ENCODE measurements around the gene PLEKHH3. TPM values are rescaled to one million over a fixed set of nuclear protein-coding genes. Genes with fewer than 3 reads are reported as not detected.

PLEKHH3 gene
- total RNA-seq, 1 donor from 2014 or later: 8.5 TPM

DNA sequence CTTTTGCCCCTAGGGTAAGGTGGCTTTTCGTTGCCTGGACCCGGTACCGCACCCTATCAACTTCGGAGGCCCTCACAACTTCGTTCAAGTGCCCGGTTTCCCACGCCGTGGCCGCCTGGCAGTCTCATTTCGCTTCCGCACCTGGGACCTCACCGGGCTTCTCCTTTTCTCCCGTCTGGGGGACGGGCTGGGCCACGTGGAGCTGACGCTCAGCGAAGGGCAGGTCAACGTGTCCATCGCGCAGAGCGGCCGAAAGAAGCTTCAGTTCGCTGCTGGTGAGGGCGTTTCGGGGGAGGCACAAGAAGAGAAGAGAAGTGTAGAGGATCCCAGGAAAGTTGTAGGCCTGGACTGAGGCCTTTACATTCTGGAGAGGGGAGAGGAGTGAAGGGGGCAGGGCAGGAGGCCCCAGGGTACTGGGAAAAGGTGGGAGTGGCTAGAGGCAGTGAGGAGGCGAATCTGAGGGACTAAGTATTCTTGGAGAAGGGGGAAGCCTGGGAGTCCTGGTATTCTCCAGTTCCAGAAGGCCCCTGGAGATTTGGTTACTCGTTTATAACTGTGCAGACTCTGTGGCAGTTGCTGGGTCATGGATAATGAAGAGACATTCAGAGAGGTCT, 11.0 kb upstream of the PLEKHH3 start:
- DNase-seq (ENCODE audit: low read depth, low spot score): no peak

DNA sequence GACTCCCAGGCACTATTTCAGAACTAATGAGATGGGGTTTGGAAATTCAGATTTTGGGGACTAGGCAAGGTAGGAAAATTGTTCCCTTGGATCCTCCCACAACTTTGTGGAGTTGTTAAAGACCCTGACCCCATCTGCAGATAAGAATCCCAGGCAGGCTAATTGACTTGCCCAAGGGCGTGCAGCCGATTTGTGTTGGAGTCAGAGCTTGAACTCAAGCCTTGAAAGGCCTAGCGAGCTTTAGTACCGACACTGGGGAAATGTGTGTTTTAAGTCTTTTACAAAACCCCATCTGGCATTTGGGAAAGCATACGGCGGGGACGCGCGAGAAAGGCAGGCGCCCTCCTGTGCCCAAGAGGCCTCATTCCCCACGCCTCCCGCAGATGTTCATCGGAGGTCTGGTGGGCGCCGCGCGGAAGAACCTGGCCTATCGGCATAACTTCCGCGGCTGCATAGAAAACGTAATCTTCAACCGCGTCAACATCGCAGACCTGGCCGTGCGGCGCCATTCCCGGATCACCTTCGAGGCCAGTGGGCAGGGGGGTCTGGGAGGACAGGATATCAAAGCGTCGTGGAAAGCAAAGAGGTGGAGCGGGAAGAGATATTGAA, 9.8 kb upstream of the PLEKHH3 start:
- DNase-seq (ENCODE audit: low read depth, low spot score): no peak

DNA sequence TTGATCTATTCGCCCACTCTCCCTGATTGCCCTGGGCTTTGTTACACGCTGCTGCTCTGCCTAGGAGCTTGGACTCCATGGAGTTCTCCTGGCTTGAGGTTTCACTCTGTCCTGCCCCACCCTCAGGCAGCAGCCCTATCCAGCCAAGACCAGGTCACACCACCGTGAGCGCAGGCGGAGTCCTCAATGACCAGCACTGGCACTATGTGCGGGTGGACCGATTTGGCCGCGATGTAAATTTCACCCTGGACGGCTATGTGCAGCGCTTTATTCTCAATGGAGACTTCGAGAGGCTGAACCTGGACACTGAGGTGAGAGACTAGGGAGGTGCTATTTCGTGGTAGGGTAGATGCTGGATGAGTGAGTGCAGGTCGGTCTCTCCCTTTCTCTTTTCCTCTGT, 9.0 kb upstream of the PLEKHH3 start:
- no peak for DNase-seq (ENCODE audit: low read depth, low spot score)

DNA sequence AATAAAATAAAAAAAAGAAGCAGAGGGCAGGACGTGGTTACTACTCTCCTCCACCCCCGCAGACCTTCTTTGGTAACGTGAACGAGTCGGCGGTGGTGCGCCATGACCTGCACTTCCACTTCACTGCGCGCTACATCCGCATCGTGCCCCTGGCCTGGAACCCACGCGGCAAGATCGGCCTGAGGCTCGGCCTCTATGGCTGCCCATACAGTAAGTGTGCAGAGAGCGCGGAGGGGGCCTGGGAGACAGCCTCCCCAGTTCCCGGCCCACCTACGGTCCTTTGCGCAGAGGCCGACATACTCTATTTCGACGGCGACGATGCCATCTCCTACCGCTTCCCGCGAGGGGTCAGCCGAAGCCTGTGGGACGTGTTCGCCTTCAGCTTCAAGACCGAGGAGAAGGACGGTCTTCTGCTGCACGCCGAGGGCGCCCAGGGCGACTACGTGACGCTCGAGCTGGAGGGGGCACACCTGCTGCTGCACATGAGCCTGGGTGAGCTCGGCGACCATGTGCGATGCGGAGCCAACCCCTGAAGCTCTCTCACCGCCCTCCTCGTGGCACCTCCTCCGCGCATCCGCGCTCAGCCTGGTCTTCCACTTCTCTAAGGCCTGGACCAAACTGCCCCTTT, 8.2 kb upstream of the PLEKHH3 start:
- DNase-seq (ENCODE audit: low read depth, low spot score): no peak

DNA sequence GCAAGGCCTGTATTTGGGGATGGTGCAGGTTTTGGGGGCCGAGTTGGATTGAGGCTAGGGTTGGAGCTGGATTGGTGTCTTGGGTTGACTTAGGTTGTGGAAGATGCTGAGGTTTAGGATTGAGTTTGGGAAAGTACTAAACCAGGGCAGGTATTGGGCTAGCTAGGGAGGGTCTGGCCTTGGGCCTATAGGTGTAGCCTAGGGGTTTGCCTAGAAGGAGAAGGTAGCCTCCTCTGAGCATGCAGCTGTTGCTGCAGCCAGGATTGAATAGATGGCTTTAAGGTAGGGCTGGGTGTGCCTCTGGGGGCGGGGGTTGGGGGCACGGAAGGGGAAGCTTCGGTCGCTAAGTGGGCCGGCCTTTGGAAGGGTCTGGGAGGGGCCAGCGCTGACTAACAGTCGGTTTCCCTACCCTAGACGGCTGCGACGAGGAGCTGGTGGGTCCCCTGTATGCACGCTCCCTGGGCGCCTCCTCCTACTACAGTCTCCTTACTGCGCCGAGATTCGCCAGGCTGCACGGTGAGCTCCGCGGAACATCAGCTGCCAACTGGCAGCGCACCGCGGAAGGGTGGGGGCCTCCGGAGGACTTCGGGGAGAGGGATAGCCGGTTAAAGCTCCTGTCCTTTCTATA, 6.7 kb upstream of the PLEKHH3 start:
- no peak for DNase-seq (ENCODE audit: low read depth, low spot score)

DNA sequence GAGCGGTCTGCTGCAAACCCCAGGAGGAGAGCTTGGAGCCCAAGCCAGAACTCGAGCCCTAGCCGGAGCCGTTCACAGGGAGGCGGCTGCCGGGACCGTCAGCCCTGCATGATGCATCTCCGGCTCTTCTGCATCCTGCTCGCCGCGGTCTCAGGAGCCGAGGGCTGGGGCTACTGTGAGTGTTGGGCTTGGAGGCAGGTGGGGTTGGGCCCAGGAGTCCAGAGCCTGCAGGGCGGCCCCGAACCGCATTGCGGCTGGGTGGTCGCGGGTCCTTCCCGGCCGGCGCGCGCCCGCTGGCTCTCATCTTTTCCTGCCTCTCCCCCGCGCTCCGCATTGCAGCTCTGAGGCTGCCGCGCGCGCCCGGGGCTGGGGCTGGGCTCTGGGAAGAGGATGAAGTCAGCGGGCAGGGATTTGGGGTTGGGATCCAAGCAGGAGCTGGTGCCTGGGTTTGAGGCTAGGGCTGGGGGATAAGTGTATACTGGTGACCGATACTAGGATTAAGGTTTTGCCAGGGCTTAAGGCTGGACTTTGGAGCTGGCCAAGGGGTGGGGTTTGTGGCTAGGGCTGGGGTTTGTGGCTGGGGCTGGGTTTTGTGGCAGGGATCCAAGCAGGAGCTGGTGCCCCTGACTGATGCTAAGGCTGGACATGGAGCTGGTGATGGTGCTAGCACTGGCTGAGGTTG, 6.1 kb upstream of the PLEKHH3 start:
- no peak for DNase-seq (ENCODE audit: low read depth, low spot score)

DNA sequence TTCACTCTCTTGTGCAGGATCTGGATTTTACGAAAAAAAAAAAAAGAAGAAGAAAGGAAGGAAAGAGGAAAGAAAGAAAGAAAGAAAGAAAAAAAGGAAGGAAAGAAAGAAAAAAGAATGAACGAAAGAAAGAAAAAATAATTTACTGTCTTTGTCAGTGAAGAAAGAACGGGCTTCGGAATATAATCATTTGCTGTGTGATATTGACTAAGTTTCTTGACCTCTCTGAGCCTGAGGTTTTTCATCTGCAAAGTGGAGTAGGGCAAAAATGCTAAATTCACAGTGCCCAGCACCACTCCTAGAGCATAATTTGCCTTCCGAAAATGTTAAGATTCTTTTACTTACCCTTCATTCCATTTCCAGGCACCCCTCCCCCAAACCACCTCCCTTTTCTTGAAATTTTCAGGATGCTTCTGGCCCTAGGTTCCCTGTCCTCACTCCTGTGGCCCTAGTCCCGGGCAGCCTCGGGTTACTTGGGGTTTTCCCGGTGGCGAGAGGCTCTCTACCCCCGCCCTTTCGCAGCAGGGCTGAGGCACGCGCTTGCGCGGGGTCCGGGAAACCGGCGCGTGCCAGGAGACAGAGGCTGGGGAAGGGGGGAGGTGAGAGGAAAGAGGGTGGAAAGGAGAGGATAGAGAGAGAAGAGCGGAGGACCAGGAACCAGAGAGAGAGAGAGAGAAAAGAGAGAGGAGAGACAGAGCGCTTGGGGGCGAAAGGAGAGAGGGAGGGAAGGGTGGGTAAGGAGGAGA, 5.4 kb upstream of the PLEKHH3 start, which contains the start of gene CNTNAP1:
TSS of gene CNTNAP1 (plus strand) at position 556 of the 746 bp plus-strand sequence. CDS start 299 bp downstream, outside the sequence.
- no peak for DNase-seq (ENCODE audit: low read depth, low spot score)

DNA sequence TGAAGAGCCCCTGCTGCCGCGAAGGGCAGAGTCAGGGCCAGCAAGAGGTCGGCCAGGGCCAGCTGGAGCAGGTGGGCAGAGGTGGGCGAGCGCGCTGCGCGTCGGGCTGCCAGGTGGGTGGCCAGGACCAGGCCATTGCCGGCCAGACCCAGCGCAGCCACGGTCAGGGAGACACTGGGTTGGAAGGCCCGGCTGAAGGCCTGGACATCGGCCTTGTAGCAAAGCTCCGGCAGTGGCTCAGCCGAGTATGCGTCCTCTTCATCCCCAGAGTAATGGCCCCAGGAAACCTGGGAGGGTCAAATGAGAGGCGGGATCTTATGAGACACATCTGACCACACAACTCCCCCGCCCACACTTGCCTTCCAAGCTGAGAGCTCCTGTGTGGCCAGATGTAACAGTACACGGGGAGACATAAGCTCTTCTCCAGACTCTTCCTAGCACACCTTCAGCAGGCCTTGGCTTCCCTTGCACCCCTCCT, 3.6 kb upstream of the PLEKHH3 start:
- no peak for DNase-seq (ENCODE audit: low read depth, low spot score)

DNA sequence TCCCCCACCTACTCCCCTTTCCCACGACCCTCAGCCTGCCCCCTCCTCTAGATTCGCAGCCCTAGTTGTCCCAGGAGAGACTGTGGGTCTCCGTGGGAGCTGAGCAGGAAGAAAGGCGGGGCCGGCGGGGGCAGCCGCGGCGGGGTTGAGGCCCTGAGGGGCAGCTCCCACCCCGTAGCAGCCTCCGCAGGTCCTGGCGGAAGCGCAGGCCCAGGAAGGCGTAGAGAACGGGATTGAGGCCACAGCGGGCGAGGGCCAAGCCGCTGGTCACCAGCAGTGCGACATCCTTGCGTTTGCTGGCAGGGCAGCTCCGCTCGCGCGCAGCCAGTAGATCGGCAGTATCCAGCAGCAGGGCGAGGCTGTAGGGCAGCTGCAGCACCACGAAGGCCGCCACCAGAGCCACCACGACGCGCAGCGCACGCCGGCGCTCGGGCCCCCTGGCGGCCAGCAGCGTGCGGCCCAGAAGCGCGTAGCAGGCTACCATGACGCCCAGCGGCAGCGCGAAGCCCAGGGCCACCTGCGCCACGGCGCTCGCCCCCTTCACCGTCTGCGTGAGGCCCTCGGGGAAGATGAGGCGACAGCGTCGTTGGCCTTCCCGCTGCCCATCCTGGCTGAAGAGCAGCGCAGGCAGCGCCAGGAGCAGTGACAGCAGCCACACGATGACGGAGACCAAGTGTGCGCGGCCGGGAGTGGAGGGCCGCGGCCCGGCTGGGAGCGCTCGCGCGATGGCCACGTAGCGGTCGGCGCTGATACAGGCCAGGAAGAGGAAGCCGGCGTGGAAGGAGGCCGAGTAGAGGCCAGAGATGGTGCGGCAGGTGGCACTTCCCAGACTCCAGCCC, 2.9 kb upstream of the PLEKHH3 start:
- DNase-seq (ENCODE audit: low read depth, low spot score): no peak

DNA sequence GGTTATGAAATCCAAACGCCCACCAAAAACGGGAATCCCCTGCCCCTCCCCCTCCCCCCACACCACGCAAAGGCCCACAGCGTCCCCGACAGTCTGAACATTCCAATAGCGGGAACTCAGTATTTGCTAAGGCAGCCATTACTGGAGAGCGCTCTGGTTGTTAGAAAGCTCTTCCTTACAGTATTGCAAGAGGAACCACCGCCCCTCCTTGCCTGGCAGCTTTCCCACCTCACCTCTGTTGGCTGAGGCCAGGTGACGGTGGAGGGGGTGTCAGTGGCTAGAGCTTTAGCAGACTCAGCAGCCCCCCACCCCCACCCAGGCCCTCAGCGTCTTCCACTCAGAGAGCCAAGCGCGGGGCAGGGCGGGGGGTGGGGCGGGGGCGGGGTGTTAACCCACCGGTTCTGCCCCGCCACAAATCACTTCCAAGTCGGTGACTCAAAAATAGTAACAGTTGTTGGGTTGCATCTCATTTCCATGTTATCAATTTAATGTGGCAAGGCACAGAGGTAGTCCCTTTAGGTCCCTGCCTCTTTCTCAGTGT, 2.2 kb upstream of the PLEKHH3 start:
- no peak for DNase-seq (ENCODE audit: low read depth, low spot score)

DNA sequence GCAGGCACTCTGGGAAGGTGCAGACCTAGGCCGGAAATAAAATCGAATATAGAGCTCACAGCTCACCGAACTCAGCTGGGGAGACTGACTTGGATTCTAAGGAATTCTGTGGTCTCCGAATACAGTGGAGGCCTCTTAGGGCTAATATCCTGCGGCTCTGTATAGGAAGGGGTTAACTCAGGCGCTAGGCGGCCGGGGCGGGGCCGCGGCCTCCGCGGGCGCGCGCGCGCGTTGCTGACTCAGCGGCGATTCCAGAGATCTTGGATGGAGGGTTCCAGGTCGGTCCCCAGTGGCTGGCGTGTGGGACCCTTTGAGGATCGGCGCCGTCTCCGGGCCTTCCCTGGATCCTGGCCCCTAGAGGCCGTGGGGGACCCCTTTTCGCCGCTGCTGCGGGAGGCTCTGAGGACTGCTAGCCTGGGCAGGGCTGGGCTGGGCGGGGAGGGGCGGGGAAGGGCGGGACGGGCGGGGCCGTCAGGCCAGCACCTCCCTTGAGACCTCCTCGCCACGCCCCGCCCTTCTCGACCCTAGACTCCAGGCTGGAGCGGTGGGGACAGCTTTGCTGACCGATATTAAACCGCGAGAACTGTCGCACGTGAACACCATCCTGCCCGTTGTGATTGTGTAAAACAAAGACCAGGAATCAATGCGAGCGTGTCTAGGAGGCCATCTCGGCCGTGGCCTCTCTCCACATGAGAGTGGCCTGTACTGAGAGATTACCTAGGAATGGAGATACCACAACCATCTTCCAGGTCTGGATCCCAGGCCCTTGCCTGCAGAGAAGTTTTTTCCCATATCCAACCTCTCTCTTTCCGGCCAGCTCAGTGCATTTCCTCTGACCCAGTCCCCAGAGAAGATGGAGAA, 1.4 kb upstream of the PLEKHH3 start:
- no peak for DNase-seq (ENCODE audit: low read depth, low spot score)

DNA sequence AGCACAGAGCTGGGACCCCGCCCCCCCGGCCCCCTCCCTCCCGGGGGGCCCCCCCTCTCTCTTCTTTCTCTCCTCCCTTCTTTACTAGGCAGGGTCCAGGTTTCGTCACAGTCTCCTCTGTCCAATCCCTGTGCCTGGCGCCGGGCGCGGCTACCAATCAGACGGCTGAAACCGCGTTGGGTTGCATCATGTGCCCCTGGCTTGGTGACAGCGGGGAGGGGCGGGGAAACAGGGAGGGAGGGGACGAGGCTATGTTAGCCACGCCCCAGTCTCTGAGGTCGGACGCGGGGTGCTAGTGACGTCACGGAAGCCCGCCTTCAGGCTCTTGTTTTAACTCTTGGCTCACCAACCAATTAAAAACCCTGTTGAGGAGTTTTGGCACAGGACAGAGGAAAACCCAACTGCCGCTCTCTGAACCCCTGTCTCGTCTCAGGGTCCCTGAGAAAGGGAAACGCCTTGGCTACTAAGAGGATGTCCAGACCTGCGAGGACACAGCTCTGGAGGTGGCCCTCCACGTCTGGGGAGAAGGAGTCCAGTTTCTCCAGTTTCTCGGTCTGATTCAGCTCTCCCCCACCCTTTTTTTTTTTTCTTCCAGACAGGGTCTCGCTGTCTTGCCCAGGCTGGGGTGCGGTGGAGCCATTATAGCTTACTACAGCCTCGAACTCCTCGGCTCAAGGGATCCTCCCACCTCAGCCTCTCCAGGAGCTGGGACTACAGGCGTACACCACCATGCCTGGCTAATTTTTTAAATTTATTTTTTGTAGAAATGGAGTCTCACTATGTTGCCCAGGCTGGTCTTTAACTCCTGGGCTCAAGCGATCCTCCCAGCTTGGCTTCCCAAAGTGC, 441 bp upstream of the PLEKHH3 start:
- peak; percentile 98 for DNase-seq (ENCODE audit: low read depth, low spot score)

DNA sequence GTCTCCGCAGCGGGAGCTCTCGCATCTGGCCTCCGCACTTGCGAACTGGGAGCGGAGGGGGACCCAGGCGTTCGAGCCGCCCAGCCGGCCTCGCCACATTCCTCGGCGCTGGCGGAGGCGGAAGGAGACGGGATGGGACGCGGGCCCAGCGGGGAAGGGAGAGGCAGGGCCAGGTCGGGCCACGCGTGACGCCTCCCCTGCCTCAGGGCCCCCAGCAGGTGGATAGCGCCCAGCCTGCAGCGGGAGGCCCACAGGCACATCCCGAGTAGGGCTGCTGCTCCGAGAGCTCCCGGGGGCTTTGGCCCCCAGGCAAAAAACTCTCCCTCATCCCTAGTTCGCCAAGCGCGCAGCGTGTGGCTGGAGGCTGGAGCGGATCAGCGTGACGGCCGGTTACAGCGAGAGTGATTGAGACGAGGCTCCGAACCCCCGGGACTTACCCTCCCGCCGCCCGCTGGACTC, 800 bp downstream of the PLEKHH3 start:
- no peak for DNase-seq (ENCODE audit: low read depth, low spot score)

DNA sequence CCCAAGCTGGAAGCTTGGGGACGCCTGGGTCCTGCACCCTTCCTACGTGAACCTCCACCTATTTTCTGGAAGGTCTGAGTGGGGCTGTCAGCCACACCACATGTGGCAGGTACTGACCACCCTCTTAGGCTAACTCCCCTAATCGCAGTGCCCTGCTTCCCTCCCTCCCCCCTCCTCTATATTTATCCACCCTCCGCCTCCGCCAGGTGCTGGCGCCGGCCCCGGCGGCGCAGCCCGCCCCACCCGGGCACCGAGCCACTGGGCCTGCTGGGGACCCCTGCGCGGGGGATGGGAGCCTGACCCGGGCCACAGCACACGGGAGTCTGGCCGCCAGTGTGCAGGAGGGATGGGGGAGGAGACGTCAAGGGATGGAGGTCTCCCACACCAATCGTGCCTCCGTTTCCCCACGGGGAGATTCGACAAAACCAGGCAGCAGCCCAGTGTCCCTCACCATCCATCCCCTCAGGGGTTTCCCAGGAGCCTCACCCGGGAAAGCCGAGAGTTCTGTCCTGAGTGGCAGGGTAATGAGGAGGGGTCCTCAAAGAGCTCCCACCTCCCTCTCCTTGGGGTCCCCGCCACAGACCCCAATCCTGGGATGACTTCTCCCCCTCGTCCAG, 1.3 kb downstream of the PLEKHH3 start:
- no peak for DNase-seq (ENCODE audit: low read depth, low spot score)

DNA sequence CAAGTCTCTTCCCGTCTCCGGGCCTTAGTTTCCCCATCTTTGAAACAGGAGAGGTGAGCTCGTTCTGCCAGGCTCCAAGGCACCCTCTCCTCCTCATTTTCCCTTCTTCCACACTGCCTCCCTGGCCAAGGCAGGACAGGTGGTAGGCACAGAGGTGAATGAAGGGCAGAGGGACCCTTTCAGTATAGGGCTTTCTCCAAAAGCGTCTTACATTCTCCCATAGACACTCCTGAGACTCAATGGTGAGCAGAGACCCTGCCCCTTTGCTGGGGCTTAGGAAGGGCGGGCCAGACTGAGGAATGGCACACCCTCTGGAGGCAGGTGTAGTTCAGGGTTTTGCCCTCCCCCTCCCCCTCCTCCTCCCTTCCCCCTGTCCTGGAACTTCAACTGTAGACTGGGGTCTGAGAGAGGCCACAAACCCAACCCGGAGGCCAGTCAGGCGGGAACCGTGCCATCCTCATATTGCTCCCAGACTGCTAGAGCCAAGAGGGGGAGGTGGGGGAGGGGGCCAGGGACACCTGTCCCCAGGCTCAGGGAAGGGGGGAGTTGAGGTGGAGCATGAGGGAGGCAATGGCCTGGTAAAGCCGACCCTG, 1.9 kb downstream of the PLEKHH3 start:
- no peak for DNase-seq (ENCODE audit: low read depth, low spot score)

DNA sequence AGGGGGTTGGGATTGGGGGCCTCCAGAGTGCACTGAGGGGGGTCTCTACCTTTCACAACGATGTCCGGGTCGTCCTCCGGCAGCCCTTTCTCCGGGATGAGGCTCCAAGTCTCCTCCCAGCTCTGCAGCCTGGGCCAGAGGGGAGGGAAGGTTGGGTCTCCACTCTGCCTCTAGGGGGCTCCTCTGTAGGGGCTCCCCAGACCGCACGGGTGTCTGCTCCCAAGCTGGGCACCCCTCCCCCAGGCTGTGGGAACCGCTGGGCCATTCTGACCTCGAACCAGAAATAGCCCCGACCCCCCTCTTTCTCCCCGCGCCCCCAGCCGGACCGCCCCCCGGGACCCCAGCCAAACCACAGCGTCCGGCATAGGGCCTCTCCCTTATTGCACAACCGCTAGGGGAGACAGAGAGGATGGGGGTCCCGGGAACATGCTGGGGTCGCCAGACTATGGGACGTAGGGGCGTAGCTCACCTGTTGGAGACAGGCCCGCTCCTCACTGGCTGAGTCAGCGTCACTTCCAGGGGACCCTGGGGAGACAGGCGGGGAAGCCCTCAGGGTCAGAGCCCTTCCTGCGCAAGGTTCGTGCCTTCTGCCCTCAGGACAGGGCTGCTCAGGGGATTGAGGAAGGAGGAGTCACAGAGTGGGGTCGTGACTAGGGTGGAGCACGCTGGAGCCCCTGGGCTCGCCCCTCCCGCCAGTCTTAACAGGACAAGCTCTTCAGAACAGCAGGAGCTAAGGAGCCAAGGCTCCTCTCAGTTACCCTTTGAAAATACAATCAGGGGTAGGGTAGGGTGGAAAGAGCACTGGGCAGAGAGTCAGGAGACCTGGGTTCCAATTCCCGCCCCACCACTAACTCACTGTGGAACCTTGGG, 2.7 kb downstream of the PLEKHH3 start:
- no peak for DNase-seq (ENCODE audit: low read depth, low spot score)

Measured in pulmonary artery endothelial cell (primary cell).